ENCODE measurements around the gene LMF1. TPM values are rescaled to one million over a fixed set of nuclear protein-coding genes. Genes with fewer than 3 reads are reported as not detected.
A peak's percentile ranks its signal among the peaks of the same experiment; 100 is the strongest.

The LMF1 gene
- total and polyA plus RNA-seq, 2 donors (not counting 1 experiment from before 2014, with no cell fraction given), result 36.4 to 63.2 TPM

GRCh38 chr16:871562-872345 lies 99.0 kb downstream of the LMF1 start:
- Histone ChIP-seq H3K4me2 (replicated peaks; ENCODE audit: low read depth, low read length, poor library complexity, severe bottlenecking) (no peak overlapping the region), H4K20me1 (ENCODE audit: control insufficient read depth, insufficient read depth, low read length, poor library complexity, severe bottlenecking) (no peaks in the 10 kb centered on the region), H3K79me2 (ENCODE audit: control insufficient read depth, insufficient read depth, low read length) (no peaks in the 10 kb centered on the region), H3K9me3 (ENCODE audit: control extremely low read depth in 1 of 3, control insufficient read depth in 2 of 3, insufficient read depth in 1 of 3, low read length in 2 of 3) (peaks cover 0 to under 1% (median 0%) of the 10 kb centered on the region in 3 donors), H3K27ac (ENCODE audit: low read length in 2 of 2) (no peak overlapping the region), H2AFZ (ENCODE audit: insufficient read depth, low read depth, low read length, poor library complexity, severe bottlenecking) (no peak overlapping the region), H3K4me3 (ENCODE audit: control extremely low read depth in 1 of 5, extremely low read depth in 1 of 5, insufficient read depth in 1 of 5, low read depth in 2 of 5, low read length in 4 of 5) (no peak overlapping the region), H3K4me1 (ENCODE audit: control insufficient read depth in 2 of 2, insufficient read depth in 2 of 2, low read length in 2 of 2) (peaks cover 0 to 7% of the 10 kb centered on the region in 2 donors), H3K27me3 (replicated peaks in 1 of 4; ENCODE audit: control extremely low read depth in 1 of 4, control insufficient read depth in 3 of 4, insufficient read depth in 4 of 4, low read length in 3 of 4) (no peaks in the 10 kb centered on the region), H3K36me3 (replicated peaks in 1 of 2; ENCODE audit: control extremely low read depth in 1 of 2, control insufficient read depth in 1 of 2, extremely low read depth in 1 of 2, insufficient read depth in 2 of 2, low read length in 1 of 2) (peaks cover 2 to 19% of the 10 kb centered on the region in 2 experiments), H3K9ac (ENCODE audit: low read length) (no peak overlapping the region)
- H3K4me3 Mint-ChIP-seq, result peak overlapping the region; percentile 37
- peaks cover 8% of the 10 kb centered on the region for H3K4me1 Mint-ChIP-seq
- WGBS (ENCODE audit: insufficient coverage), result 64% methylated on average over 27 of the region's 30 CpGs
- H3K27ac Mint-ChIP-seq, result peak overlapping the region; percentile 70
- no peaks in the 10 kb centered on the region for H3K9me3 Mint-ChIP-seq (ENCODE audit: insufficient read depth)
- intact Hi-C loops (cut with micrococcal nuclease), result no loop called here
- no peak for TF ChIP-seq EZH2 (IDR thresholded peaks at IDR 0.05; ENCODE audit: borderline replicate concordance, insufficient read depth, low read depth, low read length, poor library complexity, severe bottlenecking)
- TF ChIP-seq CTCF (IDR thresholded peaks at IDR 0.05), result no peak
- DNase-seq (no peak), ATAC-seq (ENCODE audit: low read depth) (no peak)
- CTCF ChIA-PET, result no interaction called here
- H3K27me3 Mint-ChIP-seq, result no peaks in the 10 kb centered on the region
- POLR2A ChIA-PET, result no interaction called here

GRCh38 chr16:870856-871561 lies 99.8 kb downstream of the LMF1 start:
- no peak overlapping the region for H3K27ac ChIP-seq (ENCODE audit: low read length in 2 of 2)
- no peak overlapping the region for H2AFZ ChIP-seq (ENCODE audit: insufficient read depth, low read depth, low read length, poor library complexity, severe bottlenecking)
- H3K9me3 ChIP-seq (ENCODE audit: control extremely low read depth in 1 of 3, control insufficient read depth in 2 of 3, insufficient read depth in 1 of 3, low read length in 2 of 3), result no peaks in the 10 kb centered on the region
- no peak overlapping the region for H3K27ac Mint-ChIP-seq
- H3K4me3 ChIP-seq (ENCODE audit: control extremely low read depth in 1 of 5, extremely low read depth in 1 of 5, insufficient read depth in 1 of 5, low read depth in 2 of 5, low read length in 4 of 5), result no peak overlapping the region
- intact Hi-C loops (cut with micrococcal nuclease), result no loop called here
- no peak for DNase-seq
- H3K9ac ChIP-seq (ENCODE audit: low read length), result no peak overlapping the region
- no peak overlapping the region for H3K4me3 Mint-ChIP-seq
- peaks cover 6% of the 10 kb centered on the region for H3K4me1 Mint-ChIP-seq
- no peaks in the 10 kb centered on the region for H3K79me2 ChIP-seq (ENCODE audit: control insufficient read depth, insufficient read depth, low read length)
- peak; percentile 53 for ATAC-seq (ENCODE audit: low read depth)
- 54% methylated on average over 31 of the region's 31 CpGs for WGBS (ENCODE audit: insufficient coverage)
- no peak for TF ChIP-seq CTCF (IDR thresholded peaks at IDR 0.05)
- no peak for TF ChIP-seq EZH2 (IDR thresholded peaks at IDR 0.05; ENCODE audit: borderline replicate concordance, insufficient read depth, low read depth, low read length, poor library complexity, severe bottlenecking)
- POLR2A ChIA-PET, result no interaction called here
- H4K20me1 ChIP-seq (ENCODE audit: control insufficient read depth, insufficient read depth, low read length, poor library complexity, severe bottlenecking), result no peaks in the 10 kb centered on the region
- peaks cover 2 to 22% of the 10 kb centered on the region in 2 experiments for H3K36me3 ChIP-seq (replicated peaks in 1 of 2; ENCODE audit: control extremely low read depth in 1 of 2, control insufficient read depth in 1 of 2, extremely low read depth in 1 of 2, insufficient read depth in 2 of 2, low read length in 1 of 2)
- no peak overlapping the region for H3K4me2 ChIP-seq (replicated peaks; ENCODE audit: low read depth, low read length, poor library complexity, severe bottlenecking)
- no peaks in the 10 kb centered on the region for H3K27me3 Mint-ChIP-seq
- H3K9me3 Mint-ChIP-seq (ENCODE audit: insufficient read depth), result no peaks in the 10 kb centered on the region
- peaks cover 0 to 7% of the 10 kb centered on the region in 2 donors for H3K4me1 ChIP-seq (ENCODE audit: control insufficient read depth in 2 of 2, insufficient read depth in 2 of 2, low read length in 2 of 2)
- no peaks in the 10 kb centered on the region for H3K27me3 ChIP-seq (replicated peaks in 1 of 4; ENCODE audit: control extremely low read depth in 1 of 4, control insufficient read depth in 3 of 4, insufficient read depth in 4 of 4, low read length in 3 of 4)
- CTCF ChIA-PET, result no interaction called here

All from B cell (primary cell).